ENCODE results near the gene NFYA.

GRCh38 chr6:41040101-41040939 is 32.5 kb upstream of the NFYA start:
- TF ChIP-seq CTCF (IDR thresholded peaks at IDR 0.05) (no peak), POLR2A (IDR thresholded peaks at IDR 0.05) (no peak), EP300 (IDR thresholded peaks at IDR 0.05) (no peak), POLR2AphosphoS5 (IDR thresholded peaks at IDR 0.05) (no peak)
